HT-29 (cell line): ENCODE data around the gene SLC20A1. TPM values are rescaled to one million over a fixed set of nuclear protein-coding genes. Genes with fewer than 3 reads are reported as not detected.

Experiments used
- DNase-seq: peaks from one replicate; pipeline ENCODE4 v3.0.0-alpha.2; 2015; ENCODE audit warnings: low spot score
- total RNA-seq: library from RNA; depleted of rRNA; stranded (reverse); fragments of >200 nt; shearing (Covaris generic); gene quantifications from 2 replicates; pipeline ENCODE4 v1.2.3, GENCODE V29; 2014; rRNA removed

Gene SLC20A1
- total RNA-seq, 1 experiment from 2014 or later: 32.7 TPM

DNA sequence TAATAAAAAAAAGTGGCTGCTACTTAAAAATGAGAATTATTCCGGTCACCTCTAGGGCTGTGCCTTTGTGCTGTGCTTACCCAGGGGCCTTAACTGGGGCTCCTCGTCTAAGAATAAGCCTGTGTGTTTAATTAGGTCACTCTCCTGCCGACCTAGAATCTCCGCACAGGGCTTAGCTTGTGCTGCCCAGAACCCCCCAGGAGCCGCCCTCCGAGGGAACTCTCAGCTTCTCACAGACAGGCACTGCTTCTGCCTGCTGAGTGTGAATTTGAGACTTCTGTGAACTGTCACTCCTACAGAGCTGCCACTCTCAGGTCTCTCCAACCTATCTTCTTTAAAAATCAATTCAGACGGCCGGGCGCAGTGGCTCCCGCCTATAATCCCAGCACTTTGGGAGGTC, 63.2 kb downstream of the SLC20A1 start:
- DNase-seq: no peak

DNA sequence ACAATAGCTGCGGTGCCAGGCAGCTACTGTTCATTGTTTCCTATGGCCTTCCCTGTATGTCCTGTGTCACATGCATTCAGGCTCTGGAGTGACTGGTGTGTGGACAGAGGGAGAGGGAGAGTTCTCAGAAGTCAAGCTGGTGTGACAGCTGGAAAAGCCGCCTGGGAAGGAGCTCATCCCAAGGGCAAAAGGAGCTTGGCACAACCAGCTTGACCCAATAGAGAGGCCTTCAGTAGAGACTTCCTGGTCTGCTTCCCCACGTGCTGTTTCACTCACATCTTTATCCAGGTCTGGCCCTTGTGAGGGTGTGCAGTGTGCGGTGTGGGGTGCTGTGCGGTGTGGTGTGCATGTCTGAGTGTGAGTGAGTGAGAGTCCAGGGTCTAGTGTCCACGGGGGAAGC, 64.0 kb downstream of the SLC20A1 start:
- DNase-seq: no peak

DNA sequence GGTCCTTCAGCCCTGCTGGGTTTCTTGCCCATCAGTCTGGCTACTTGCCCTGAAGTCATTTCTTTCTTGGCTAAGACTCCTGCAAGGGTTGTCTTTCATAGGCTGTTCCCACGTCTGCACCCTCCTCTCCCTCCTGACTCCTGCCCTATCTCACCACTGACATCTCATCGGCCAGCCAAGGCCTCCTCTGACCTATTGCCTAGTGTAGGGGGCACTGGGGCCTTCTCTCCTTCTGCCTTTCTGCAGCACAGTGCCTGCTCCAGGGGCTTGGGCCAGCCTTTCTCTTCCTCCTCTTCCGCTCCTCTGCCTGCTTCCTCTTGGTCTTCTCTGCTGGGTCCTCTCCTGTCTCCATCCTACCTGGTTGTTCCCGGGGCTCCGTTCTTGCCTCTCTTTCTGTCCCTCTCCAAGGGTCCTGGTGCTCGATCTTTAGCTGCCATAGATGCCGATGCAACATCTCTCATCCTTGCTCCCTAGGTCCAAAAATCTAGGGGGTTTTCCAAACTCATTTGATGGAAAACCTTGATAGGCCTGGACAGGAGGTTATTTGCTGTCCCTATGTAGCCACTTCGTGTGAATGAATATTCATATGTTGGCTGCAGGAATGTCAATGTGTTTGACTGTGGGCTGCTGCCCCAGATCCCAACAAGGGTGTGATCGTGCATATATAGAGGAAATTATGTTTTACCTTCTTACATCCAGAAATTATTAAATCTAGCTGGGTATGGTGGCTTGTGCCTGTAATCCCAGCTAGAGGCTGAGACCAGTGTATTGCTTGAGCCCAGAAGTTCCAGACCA, 65.4 kb downstream of the SLC20A1 start:
- DNase-seq: no peak

GRCh38 chr2:112712465-112712864, 66.7 kb downstream of the SLC20A1 start:
- DNase-seq: no peak

- DNase-seq: no peak
Measured at GRCh38 chr2:112712903-112713584, 67.3 kb downstream of the SLC20A1 start.

Other genes starting within 250 kb of the SLC20A1 start
- 2.5 and 3.3 TPM in 2 replicates for gene RGPD8, start 212.3 kb upstream of the SLC20A1 start, total RNA-seq
- gene TTL, start 163.8 kb upstream of the SLC20A1 start, total RNA-seq: 9.4 and 10.4 TPM in 2 replicates
- gene POLR1B, start 103.5 kb upstream of the SLC20A1 start, total RNA-seq: 33.0 and 33.5 TPM in 2 replicates
- gene CHCHD5, start 61.3 kb upstream of the SLC20A1 start, total RNA-seq: 24.7 and 36.1 TPM in 2 replicates
- gene NT5DC4, start 75.1 kb downstream of the SLC20A1 start, total RNA-seq: 1.4 and 1.6 TPM in 2 replicates
- 2.5 and 4.0 TPM in 2 replicates for gene CKAP2L, start 118.7 kb downstream of the SLC20A1 start, total RNA-seq
- gene IL1A, start 138.6 kb downstream of the SLC20A1 start, total RNA-seq: not detected in 2 replicates
- 0.13 and 0.20 TPM in 2 replicates for gene IL1B, start 190.8 kb downstream of the SLC20A1 start, total RNA-seq